GM13977 (cell line): Measurements from ENCODE around the gene NR2E1.

Experiments
- DNase-seq: peaks from one replicate; pipeline ENCODE4 v3.0.0; 2012; ENCODE audit warnings: low spot score
- CTCF ChIP-seq: IDR thresholded peaks from 2 replicates; pipeline ENCODE4 v1.5.1; 2012; ENCODE audit warnings: mild to moderate bottlenecking, control low read depth; ENCODE audit not compliant: insufficient read depth; ENCODE audit errors: extremely low read depth, missing control alignments
- in situ Hi-C: fragments of 300-500 bp; cut with MboI; formaldehyde crosslinking; loops from one replicate; pipeline ENCODE4 v1.12.0; 2022; ENCODE audit warnings: low sequenced_read_pairs, low pct_unique_long_range_greater_than_20kb, mixed read lengths, inconsistent platforms; ENCODE audit not compliant: unreplicated experiment

Gene NR2E1

GRCh38 chr6:108127826-108128225 is 38.0 kb upstream of the NR2E1 start:
- no peak for DNase-seq
- in situ Hi-C loops = no loop called here

DNA sequence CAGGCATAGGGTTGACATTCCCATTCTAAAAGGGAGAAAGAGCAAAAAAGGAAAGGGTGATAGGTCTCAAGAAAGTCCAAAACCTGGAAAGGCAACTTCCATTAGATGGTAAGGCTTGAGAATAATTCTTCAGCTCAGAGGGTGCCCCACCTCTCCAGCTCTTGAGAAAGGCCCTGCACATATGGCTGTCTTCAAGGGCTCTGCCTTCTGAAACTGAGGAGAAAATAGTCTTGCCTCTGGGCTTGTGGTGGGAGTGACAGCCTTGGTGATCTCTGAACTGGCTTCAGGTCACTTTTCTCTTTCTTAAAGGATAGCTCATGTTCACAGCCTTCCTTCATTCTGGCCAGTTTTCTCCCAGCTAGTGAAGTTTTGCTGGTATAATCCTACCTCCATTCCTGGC is 35.6 kb upstream of the NR2E1 start:
- no peak for DNase-seq
- in situ Hi-C loops = no loop called here
- no peak for TF ChIP-seq CTCF

More at GRCh38 chr6:108127826-108128225, 38.0 kb upstream of the NR2E1 start:
- no peak for TF ChIP-seq CTCF

- in situ Hi-C loops = no loop called here
- TF ChIP-seq CTCF = no peak
- DNase-seq = no peak
Measured at GRCh38 chr6:108132863-108133262, 33.0 kb upstream of the NR2E1 start.

- no peak for DNase-seq
- in situ Hi-C loops = no loop called here
- no peak for TF ChIP-seq CTCF
Measured at GRCh38 chr6:108133594-108134179, 32.1 kb upstream of the NR2E1 start.

DNA sequence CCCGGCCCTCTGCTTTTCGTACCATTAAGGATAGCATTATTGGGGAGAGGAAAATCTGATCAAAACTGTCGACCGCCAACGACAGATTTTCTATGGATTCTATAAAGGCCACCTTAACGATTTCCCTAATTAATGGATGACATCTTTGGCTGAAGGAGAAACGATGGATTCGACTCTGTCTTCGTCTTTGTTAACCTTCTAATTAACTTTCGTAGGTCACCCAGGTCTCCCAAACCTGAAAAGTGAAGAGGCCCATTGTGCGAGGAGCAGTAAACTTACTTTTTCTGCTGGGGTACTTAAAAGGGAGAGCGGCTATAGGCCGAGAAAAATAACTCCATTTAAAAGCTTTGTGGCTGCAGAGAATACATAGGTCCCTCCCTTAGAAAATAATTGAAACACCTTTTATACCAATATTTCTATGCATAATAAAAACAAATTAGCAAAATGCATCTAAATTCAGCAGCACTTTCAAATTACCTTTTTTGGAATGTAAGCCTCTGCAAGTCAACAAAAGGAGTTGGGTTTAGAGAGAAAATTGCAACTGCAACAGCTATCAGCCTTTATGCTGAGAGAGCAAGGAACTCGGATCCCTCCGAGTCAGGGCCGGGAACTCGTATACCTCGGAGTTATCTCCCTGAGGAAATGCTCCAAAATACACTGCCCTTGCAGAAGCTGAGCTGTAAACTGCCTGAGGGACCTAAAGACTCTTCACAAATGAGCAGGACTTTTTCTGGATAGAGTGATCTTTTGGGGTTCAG is 31.4 kb upstream of the NR2E1 start:
- in situ Hi-C loops = no loop called here
- no peak for TF ChIP-seq CTCF
- no peak for DNase-seq

GRCh38 chr6:108142240-108142639 is 23.6 kb upstream of the NR2E1 start:
- no peak for TF ChIP-seq CTCF
- no peak for DNase-seq
- in situ Hi-C loops = no loop called here
